ENCODE measurements around the gene CPT1C.

CPT1C gene

GRCh38 chr19:49684251-49684982 is 6.5 kb upstream of the CPT1C start:
- no peak for DNase-seq

- DNase-seq: no peak
These were observed 5.8 kb upstream of the CPT1C start for GRCh38 chr19:49684983-49685553.

GRCh38 chr19:49685845-49686332 is 5.0 kb upstream of the CPT1C start:
- DNase-seq: no peak

GRCh38 chr19:49686503-49687088 is 4.3 kb upstream of the CPT1C start:
- no peak for DNase-seq

GRCh38 chr19:49687150-49687549 is 3.8 kb upstream of the CPT1C start:
- DNase-seq: no peak

- DNase-seq: peak; percentile 43
These were observed 3.2 kb upstream of the CPT1C start for GRCh38 chr19:49687566-49688316.

- no peak for DNase-seq
These were observed 2.3 kb upstream of the CPT1C start for GRCh38 chr19:49688531-49689132.

- DNase-seq: no peak
These were observed 1.5 kb upstream of the CPT1C start, which contains the start of gene ADM5 for GRCh38 chr19:49689133-49690078. ADM5 (plus strand) TSS chr19:49689594; CDS start chr19:49689838, 244 bp downstream.

- DNase-seq: no peak
These were observed 749 bp upstream of the CPT1C start for GRCh38 chr19:49690079-49690655.

GRCh38 chr19:49691243-49692146 is 579 bp downstream of the CPT1C start:
- DNase-seq: peak; percentile 87

GRCh38 chr19:49692147-49692506 is 1.2 kb downstream of the CPT1C start:
- no peak for DNase-seq

GRCh38 chr19:49696115-49696514 is 5.2 kb downstream of the CPT1C start:
- DNase-seq: no peak

- DNase-seq: no peak
These were observed 5.9 kb downstream of the CPT1C start for GRCh38 chr19:49696865-49697264.

- no peak for DNase-seq
These were observed 8.4 kb downstream of the CPT1C start for GRCh38 chr19:49699364-49699763.

GRCh38 chr19:49700563-49700962 is 9.6 kb downstream of the CPT1C start:
- DNase-seq: no peak

GRCh38 chr19:49701271-49701786 is 10.4 kb downstream of the CPT1C start:
- DNase-seq: no peak

- DNase-seq: no peak
These were observed 14.1 kb downstream of the CPT1C start for GRCh38 chr19:49704888-49705642.

GRCh38 chr19:49705919-49706318 is 15.0 kb downstream of the CPT1C start:
- no peak for DNase-seq

GRCh38 chr19:49710372-49710951 is 19.5 kb downstream of the CPT1C start:
- no peak for DNase-seq
